ENCODE data around the gene ALPI.

DNA sequence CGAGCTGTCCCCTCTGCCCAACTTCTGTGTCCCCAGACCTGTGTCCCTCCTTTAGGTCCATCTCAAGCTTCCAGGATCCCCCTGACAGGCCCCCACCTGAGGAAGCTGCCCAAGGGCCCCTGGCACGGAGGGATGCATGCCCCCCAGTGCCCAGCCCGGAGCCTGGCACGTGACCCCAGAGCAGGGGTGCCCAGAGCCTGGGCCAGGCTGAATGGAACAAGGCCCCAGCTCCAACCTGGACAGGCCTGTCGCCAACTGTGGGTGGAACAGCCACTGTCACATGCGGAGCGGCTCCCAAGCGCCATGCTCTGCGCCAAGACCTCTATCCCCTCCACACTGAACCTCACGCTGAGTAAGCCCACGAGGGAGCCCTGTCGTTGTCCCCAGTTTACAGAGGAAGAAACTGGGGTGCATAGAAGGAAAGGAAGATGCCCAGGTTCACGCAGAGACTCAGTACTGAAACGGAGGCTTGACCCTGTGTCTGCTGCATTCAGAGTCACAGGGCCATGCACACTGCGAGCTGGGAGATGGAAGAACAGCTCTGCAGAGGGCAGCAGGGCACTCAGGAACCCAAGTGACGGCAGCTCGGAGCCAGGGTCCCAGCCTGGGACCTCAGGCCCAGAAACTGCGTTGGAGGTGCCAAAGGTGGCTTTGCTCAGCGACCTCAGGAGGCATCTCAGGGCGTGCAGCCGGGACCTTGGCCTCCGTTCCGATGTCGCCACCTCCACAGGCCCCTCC lies 37.2 kb downstream of the ALPI start:
- TF ChIP-seq, protein P1, sequence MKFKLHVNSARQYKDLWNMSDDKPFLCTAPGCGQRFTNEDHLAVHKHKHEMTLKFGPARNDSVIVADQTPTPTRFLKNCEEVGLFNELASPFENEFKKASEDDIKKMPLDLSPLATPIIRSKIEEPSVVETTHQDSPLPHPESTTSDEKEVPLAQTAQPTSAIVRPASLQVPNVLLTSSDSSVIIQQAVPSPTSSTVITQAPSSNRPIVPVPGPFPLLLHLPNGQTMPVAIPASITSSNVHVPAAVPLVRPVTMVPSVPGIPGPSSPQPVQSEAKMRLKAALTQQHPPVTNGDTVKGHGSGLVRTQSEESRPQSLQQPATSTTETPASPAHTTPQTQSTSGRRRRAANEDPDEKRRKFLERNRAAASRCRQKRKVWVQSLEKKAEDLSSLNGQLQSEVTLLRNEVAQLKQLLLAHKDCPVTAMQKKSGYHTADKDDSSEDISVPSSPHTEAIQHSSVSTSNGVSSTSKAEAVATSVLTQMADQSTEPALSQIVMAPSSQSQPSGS (IDR thresholded peaks at IDR 0.05; ENCODE audit: low read length) = no peak
- no peak for TF ChIP-seq POLR2AphosphoS5 (IDR thresholded peaks at IDR 0.05; ENCODE audit: low read length)
- TF ChIP-seq POLR2A (IDR thresholded peaks at IDR 0.05; ENCODE audit: low read depth, low read length) = no peak
- TF ChIP-seq DPF2 (IDR thresholded peaks at IDR 0.05) = no peak
- TF ChIP-seq CHD4 (IDR thresholded peaks at IDR 0.05) = no peak
- no peak for TF ChIP-seq CBX5 (IDR thresholded peaks at IDR 0.05; ENCODE audit: low read depth)
- no peak for TF ChIP-seq TARDBP (IDR thresholded peaks at IDR 0.05; ENCODE audit: borderline replicate concordance)
- no peak for TF ChIP-seq TCF7 (IDR thresholded peaks at IDR 0.05; ENCODE audit: borderline replicate concordance)
- TF ChIP-seq NR2F1 (conservative IDR thresholded peaks at IDR 0.05) = no peak
- no peak for TF ChIP-seq KLF5 (IDR thresholded peaks at IDR 0.05; ENCODE audit: partially characterized antibody)
- TF ChIP-seq, protein P2, sequence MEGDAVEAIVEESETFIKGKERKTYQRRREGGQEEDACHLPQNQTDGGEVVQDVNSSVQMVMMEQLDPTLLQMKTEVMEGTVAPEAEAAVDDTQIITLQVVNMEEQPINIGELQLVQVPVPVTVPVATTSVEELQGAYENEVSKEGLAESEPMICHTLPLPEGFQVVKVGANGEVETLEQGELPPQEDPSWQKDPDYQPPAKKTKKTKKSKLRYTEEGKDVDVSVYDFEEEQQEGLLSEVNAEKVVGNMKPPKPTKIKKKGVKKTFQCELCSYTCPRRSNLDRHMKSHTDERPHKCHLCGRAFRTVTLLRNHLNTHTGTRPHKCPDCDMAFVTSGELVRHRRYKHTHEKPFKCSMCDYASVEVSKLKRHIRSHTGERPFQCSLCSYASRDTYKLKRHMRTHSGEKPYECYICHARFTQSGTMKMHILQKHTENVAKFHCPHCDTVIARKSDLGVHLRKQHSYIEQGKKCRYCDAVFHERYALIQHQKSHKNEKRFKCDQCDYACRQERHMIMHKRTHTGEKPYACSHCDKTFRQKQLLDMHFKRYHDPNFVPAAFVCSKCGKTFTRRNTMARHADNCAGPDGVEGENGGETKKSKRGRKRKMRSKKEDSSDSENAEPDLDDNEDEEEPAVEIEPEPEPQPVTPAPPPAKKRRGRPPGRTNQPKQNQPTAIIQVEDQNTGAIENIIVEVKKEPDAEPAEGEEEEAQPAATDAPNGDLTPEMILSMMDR (IDR thresholded peaks at IDR 0.05 in 2 of 3, conservative IDR thresholded peaks at IDR 0.05 in 1 of 3; ENCODE audit: control insufficient read depth in 2 of 3, extremely low read depth in 1 of 3, insufficient read depth in 1 of 3, low read depth in 3 of 3, low read length in 3 of 3) = no peak
